HG03342 (cell line): ENCODE measurements around the gene USP35.
A peak's percentile ranks its signal among the peaks of the same experiment; 100 is the strongest.
"Not testable (repeated sequence)": the region's sequence is repeated elsewhere in the genome, so short reads cannot be mapped to it uniquely, and the experiment has no call there.

ENCODE experiments used
- ATAC-seq: cut with Tn5 transposase; IDR thresholded peaks from one replicate; pipeline ENCODE4 v1.9.1; 2021; ENCODE audit warnings: mild to moderate bottlenecking, moderate library complexity; ENCODE audit not compliant: unreplicated experiment

USP35 gene

DNA sequence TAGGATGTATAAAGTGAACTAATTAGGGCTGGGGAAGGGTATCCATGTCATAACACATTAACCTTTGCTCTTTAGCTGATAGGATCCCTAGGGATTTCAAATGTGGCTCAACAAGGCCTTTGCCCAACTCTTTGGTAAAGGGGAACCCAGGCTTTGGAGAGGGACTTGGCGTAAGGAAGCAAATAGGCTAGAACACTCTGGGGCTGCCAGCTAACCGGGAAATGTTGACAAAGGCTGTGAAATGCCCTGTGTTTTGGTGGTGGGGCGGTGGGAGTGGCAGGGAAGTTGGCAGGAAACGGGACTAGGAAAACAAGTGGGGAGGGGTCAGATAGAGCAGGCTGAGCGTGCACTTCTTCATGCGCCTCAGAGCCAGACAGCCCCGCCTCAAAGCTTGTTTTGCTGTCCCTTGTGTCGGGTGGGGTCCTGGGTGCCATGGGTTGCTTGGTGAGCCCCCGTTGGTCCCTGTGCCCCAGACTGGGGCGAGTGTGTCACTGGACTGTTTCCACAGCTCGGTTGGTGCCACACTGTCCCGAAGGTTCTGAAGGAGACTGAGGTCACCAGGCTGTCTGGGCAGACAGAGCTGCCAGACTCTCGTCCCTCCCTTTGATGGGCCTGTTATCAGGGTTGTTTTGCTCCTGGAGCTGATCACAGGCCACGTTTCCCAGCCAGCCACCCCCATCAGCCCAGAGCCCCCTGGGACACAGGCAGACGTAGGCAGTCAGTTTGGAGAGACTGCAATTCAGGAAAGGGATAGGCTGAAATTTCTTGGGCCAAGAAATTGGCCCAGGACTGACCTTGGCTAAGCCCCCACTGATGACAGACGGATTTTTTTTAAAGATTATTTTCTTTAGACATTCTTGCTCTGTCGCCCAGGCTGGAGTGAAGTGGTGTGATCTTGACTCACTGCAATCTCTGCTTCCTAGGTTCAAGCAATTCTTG is 19.9 kb upstream of the USP35 start:
- ATAC-seq = no peak

DNA sequence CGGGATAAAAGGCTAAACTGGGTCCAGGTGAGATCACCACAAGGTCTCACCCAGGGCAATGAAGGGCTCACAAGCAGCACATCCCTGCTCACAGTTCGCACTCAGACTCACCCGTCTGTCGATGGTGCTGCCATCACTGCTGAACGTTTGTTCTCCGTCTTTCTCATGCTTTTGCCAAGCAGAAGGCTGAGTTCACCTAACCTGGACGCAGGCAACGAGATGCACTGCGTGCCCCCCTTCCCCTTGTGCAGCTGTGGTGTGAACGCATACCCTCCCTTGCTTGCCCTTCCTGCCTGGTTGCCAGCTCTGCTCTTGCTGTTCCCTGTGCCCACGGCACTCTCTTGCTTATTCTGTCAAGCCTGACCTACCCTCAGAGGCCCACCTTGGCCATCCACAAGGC is 18.3 kb upstream of the USP35 start:
- ATAC-seq = no peak

DNA sequence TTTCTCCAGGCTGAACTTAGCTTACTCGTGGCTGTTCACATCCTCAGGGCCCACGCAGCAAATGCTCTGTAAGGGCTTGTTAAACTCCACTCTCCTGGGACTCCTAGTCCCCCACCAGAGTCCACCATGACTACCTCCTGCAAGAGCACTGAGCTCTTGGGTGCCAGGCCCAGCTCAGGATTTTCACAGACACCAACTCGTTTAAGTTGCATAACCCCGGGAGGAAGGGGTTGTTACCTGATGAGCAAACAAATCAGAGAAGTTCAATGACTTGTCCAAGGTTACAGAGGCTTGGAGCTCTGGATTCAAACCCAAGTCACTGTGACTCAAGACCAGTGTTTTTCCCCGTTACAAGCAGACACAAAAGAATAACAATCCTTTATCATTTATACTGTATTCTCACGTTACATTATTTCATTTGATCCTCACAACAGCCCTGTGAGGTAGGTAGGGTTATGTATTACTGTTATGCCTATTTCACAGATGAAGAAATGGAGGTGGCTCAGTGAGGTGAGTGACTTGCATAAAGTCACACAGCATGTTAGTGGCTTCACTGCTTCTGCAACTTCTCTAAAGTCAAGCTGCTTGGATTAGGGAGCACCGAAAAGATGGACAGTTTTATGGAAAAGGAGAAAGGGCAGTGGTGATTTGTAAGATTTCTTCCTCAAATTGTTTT is 17.7 kb upstream of the USP35 start:
- no peak for ATAC-seq

DNA sequence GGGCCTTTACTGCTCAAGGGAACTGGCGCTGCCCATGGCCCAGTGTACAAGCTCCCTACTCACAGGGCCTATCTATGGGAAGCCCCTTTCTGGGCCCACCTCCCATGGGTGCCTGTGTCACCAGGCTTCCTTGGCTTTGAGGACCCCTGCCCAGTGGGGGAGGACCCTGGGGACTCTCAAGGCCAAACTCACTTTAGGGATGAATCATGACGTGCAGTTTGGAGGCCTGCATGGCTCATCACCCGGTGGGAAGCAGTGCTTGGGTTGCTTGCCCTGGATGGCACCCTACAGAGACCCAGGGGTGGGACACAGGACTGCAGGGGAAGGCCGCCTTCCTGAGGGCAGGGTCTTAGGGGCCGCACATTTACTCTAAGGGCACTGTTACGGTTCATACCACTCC is 16.8 kb upstream of the USP35 start:
- no peak for ATAC-seq

DNA sequence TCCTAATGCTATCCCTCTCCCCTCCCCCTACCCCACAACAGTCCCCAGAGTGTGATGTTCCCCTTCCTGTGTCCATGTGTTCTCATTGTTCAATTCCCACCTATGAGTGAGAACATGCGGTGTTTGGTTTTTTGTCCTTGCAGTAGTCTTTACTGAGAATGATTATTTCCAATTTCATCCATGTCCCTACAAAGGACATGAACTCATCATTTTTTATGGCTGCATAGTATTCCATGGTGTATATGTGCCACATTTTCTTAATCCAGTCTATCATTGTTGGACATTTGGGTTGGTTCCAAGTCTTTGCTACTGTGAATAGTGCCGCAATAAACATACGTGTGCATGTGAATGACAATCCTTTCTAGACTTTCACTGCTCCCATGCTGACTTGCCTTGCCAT is 12.9 kb upstream of the USP35 start:
- not testable (repeated sequence) for ATAC-seq

DNA sequence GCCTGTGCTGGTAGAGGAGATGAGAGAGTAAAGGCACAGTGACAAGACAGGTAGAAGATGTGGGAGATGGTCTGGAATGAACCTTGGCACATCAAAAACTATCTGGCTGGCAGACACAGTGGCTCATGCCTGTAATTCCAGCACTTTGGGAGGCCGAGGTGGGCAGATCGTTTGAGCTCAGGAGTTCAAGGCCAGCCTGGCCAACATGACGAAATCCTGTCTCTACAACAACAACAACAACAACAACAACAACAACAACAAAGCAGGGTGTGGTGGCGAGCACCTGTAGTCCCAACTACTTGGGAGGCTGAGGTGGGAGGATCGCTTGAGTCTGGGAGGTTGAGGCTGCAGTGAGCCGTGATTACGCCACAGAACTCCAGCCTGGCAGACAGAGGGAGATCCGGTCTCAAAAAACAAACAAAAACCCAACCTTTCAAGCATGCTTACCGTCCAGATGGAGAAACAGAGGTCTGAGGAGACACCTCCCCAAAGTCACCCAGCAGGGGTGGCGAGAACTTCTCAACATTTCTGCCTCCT is 12.0 kb upstream of the USP35 start:
- ATAC-seq = no peak

DNA sequence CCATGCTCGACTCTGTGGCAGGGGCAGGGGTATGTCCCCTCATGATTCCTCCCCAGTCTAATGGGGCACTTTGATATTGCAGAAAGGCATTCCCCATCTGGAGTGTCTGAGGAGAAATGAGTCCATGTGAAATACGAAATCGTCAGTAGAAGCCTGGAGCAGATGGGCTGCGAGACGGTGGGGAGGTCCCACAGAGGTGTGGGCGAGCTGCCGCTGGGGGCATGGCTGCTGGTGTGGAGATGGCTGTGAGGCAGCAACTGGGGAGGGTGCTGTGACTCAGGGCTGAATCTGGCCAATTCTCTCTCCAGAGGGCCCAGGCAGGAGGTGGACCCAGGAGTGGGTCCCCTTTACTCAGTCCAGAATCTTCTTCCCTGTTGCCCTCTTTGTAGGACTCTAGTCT is 11.5 kb upstream of the USP35 start:
- no peak for ATAC-seq

DNA sequence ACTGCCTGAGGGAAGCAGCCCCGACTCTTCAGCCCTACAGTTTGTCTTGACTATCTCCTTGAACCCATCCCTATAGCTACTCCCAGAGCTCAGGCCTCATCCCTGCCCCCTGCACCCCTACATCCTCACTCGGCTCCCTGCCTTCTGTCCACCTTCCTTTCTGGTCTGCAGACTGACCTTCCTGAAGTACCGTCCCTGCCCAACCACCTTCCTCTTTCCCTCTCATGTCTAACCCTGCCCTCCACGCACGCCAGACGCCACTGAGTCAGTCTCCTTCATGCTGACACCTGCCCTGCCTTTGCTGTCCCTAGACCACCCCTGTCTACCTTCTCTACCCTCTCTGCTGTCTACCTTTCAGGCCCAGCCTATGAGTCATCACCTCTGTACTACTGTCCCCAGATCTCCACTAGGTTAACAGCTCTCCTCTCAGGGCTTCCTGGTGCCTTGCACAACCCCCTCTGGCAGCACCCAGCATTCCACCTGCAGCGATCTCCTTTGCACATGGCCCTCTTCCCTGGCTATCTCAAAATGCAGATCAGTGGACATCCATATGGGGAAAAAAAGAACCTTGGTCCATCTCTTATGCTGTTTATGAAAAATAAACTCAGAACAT is 9.2 kb upstream of the USP35 start:
- no peak for ATAC-seq

DNA sequence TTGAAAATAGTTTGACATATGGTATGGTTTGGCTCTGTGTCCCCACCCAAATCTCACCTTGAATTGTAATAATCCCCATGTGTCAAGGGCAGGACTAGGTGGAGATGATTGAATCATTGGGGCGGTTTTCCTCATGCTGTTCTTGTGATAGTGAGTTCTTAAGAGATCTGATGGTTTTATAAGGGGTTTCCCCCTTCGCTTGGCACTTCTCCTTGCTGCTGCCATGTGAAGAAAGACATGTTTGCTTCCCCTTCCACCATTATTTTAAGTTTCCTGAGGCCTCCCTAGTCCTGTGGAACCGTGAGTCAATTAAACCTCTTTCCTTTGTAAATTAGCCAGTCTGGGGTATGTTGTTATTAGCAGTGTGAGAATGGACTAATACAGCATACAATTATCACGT is 8.0 kb upstream of the USP35 start:
- no peak for ATAC-seq

DNA sequence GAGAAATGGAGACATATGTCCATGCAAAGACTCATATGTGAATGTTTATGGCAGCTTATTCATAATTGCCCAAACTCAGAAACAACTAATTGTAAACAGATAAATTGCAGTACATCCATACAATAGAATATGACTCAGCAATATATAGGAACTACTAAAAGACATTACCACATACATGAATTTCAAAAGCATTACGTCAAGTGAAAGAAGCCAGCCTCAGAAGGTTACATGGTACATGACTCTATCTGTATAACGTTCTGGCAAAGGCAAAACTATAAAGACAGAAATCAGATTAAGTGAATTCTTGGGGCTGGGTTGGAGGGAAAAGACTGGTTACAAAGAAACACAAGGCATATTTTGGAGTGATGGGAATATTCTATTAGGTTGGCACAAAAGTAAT is 7.5 kb upstream of the USP35 start:
- no peak for ATAC-seq

DNA sequence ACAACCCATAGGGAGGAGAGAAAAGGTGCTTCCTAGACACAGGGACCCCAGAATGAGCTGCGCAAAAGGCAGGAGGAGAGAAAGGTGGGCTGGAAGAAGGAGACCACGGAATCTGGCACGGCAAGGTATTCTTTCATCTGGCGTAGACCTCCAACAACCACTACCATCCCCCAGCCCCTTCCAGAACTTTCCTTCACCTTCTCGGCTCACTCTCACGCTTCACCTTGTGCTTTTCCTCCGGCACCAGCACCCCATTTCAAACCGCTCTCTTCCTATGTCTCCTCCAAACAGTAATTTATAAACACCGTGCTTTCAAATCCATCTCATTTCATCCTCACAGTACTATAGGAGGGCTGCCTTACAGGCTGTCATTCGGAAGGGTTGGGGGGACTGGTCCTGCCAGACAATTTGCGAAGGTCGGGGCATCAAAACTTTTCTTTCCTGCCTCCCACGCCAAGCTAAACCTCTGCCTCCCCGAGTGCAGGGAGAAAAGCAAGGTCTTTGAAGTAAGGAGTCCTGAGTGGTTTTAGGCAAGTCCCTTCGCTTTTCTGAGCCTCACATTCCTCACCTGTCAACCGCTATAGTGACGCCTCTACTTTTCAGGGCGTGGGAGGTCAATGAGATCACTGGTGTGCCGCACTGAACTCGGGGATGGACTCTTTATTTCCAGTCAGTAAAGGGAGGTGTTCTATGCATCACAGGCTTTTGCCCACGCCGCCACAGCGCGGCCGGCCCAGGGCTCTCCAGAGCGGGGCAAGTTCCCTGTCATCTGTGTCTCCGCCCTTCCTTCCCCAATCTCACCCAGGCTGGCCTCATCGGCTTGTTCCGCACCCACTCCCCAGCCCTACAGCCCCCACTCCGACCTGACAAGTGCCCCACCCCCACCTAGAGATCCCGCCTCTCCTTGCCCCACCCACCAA is 1.1 kb upstream of the USP35 start:
- ATAC-seq = peak; percentile 20

DNA sequence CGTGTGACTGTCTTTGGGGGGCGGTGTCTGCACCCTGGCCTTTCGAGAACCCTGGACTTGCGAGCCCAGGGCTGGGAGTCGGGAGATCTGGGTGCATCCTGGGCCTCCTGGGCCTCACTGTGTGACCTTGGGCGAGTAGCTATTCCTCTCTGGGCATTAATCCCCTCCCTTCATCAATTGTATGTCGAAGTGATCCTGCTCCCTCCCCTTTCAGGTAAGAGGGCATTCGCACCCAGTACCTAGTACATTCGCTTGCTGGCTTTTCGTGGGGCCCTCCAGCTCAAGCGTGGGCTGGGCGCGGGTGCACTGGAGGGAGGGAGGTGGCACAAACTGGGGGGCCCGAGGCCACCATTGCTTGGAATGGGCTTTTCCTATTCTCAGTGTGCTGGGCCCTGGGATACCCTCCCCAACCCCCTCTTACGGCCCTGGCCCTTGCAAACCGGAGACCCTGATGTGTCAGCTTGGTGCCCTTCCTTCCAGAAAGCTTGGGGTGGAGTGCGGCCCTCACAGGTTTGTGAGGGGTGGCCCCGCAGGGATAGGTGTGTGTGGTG is 530 bp downstream of the USP35 start:
- ATAC-seq = no peak

DNA sequence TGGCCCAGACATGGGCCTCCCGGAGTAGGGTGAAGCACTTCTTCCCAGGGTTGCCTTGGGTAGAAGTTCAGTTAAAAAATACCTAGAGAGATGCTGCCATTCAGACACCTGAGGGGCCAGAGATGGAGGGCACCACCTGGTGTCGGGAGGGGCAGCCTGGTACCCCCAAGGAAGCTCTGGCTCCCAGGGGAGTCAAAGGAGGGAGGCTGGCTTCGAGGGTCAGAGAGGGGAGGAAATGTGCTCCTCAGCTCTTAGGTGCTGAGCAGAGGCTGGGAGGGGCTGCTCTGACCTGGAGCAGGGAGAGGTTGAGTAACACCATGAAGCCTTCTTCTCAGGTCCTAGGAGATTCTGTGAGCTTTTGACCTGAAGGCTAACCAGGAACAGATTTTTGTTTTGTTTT is 1.1 kb downstream of the USP35 start:
- ATAC-seq = no peak

DNA sequence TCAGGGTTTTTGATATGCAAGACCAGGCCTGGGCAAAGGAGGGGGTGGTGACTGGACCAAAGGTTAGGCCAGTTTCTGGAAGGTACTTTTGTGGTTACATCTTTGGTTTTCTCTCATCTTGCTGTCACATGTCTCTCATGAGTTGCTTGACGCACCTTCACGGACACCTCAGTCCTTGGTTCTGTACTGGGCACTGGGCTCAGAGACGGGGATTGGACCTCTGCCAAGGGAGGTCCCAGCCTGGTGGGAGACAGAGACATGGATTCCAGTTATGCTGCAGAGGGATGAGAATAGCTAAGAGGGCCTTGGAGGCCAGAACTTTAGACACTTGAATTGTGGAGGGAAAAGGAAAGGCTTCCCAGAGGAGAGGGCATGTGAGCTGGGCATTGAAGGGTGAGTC is 1.7 kb downstream of the USP35 start:
- no peak for ATAC-seq

DNA sequence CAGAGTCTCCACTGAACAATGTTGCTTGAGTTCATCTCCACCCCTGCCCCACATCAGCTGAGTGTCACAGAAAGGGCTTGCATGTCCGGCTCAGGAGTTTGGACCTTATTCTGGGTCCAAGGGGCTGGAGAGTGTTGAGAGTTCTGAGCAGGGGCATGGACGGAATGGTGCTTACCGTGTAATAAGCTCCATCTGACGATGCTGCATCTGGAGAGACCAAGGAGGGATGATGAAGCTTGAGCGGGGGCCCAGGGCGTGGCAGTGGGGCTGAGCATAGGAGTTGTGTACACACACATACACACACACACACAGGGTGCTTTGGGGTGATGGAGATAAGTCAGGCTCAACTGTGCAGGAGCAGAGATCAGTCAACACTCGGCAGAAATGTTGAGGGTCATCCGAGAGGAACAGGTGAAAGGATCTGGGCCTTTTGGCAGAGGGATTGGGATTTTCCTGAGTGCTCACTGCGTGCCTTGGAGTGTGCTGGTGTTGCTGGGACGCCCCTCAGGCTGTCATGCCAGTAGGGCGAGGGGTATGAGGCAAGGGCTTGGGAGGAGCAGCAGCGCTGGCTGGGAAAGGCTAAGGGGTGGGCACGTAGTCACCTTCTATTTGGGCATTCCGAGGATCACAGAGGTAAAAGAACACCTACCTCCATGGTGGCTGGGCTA is 2.3 kb downstream of the USP35 start:
- no peak for ATAC-seq

DNA sequence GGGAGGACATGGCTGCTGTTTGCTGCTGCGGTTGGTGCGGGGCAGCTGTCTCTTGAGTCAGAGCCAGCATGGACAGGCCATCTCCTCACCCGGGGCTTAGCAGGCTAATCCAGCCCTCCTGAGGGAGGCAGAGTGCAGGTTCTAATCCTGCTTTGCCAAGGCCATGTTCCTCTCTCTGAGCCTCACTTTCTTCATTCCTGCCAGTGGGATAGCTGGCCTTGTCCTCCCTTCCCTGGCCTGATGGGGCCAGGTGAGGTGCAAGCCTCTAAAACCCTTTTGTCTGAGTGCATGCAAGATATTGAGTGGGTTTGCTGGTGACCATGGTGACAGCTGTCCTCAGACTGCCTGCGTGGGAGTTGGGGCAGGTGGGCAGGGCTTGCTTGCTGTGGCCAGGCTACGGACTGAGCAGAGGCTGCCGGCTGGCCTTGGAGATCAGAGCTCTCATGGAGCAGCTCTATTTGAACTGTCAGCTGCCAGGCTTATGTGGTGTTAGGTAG is 3.6 kb downstream of the USP35 start:
- ATAC-seq = no peak

DNA sequence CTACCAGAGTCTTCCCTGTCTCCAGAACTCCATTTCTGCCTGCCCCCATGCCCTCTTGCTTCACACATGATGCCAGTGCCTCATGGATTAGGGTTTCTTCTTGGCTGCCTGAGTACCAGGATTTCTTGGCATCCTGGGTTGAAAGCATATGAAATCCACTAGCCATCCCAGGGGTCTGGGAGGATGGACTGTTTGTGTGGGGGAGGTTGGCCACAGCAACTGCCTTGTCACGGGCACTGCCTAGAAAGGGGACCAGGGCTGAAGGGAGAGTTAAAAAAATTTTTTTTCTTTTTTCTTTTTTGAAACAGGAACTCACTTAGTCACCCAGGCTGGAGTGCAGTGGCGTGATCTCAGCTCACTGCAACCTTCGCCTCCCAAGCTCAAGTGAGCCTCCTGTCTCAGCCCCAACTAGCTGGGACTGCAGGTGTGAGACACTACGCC is 4.2 kb downstream of the USP35 start:
- ATAC-seq = no peak

DNA sequence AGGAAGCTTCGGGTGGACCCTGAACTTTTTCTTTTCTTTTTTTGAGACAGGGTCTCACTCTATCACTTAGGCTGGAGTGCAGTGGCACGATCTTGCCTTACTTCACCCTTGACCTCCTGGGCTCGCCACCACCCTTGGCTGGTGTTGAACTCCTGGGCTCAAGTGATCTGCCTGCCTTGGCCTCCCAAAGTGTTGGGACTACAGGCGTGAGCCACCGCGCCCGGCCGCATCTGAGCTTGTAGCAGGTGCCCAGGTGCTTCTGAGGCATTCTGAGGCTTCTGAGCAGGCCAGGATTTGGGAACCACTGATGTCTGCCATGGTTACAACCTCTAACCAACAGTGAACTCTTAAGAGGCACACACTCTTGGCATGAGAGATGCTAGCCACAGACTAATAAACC is 5.1 kb downstream of the USP35 start:
- ATAC-seq = no peak

DNA sequence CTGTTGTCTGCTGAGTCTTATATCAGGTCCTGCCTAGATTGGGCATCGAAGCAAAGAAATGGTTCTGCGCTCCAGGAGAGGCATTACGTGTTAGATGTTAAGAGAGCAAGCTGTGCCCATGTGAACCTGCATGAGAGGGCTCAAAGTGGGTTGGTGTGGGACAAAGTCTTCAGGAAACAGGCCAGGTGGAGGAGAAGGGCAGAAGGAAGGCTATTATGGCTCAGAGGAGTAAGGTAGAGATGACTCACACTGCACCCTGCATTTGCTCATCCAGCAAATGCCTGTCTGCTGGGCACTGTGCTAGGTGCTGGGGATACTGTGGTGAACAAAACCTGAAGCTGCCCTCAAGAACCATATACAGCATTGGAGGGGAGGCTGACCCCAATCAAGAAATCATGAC is 5.8 kb downstream of the USP35 start:
- no peak for ATAC-seq
